Activated T-cell treated with anti-CD3 and anti-CD28 coated beads for 1 hour (primary cell): ENCODE results near the gene CFAP46.
"Not testable (repeated sequence)": the region's sequence is repeated elsewhere in the genome, so short reads cannot be mapped to it uniquely, and the experiment has no call there.

Experiments
- DNase-seq: peaks from one replicate; pipeline ENCODE4 v3.0.0-alpha.2; 2020; ENCODE audit warnings: low read depth

The CFAP46 gene

GRCh38 chr10:132979491-132980425 is 37.4 kb upstream of the CFAP46 start:
- no peak for DNase-seq

GRCh38 chr10:132978542-132978941 is 36.2 kb upstream of the CFAP46 start:
- DNase-seq = no peak

- DNase-seq = no peak
Measured at GRCh38 chr10:132977807-132978206, 35.4 kb upstream of the CFAP46 start.

- DNase-seq = no peak
Measured at GRCh38 chr10:132977076-132977475, 34.7 kb upstream of the CFAP46 start.

GRCh38 chr10:132975831-132976682 is 33.7 kb upstream of the CFAP46 start:
- no peak for DNase-seq

- DNase-seq = no peak
Measured at GRCh38 chr10:132974886-132975830, 32.8 kb upstream of the CFAP46 start.

GRCh38 chr10:132974249-132974796 is 32.0 kb upstream of the CFAP46 start:
- no peak for DNase-seq

- DNase-seq = no peak
Measured at GRCh38 chr10:132973903-132974241, 31.5 kb upstream of the CFAP46 start.

- no peak for DNase-seq
Measured at GRCh38 chr10:132972986-132973902, 30.9 kb upstream of the CFAP46 start.

GRCh38 chr10:132972149-132972985 is 30.0 kb upstream of the CFAP46 start:
- no peak for DNase-seq

GRCh38 chr10:132971448-132972148 is 29.2 kb upstream of the CFAP46 start:
- DNase-seq = no peak

- DNase-seq = no peak
Measured at GRCh38 chr10:132970641-132971438, 28.5 kb upstream of the CFAP46 start.

- no peak for DNase-seq
Measured at GRCh38 chr10:132967540-132967939, 25.2 kb upstream of the CFAP46 start.

- no peak for DNase-seq
Measured at GRCh38 chr10:132965411-132966057, 23.2 kb upstream of the CFAP46 start.

GRCh38 chr10:132964707-132965410 is 22.5 kb upstream of the CFAP46 start:
- not testable (repeated sequence) for DNase-seq

- DNase-seq = no peak
Measured at GRCh38 chr10:132964231-132964630, 21.9 kb upstream of the CFAP46 start.

- no peak for DNase-seq
Measured at GRCh38 chr10:132963430-132963960, 21.1 kb upstream of the CFAP46 start.
